ENCODE measurements around the gene CDC42EP5.

- no peak for TF ChIP-seq CTCF (IDR thresholded peaks at IDR 0.05; ENCODE audit: insufficient read depth, low read length)
- TF ChIP-seq REST (IDR thresholded peaks at IDR 0.05; ENCODE audit: insufficient replicate concordance, low read depth) = no peak
Observed at GRCh38 chr19:54449701-54450069, 23.4 kb downstream of the CDC42EP5 start.

Measured in HL-60 (cell line).